Panc1 (cell line): ENCODE data around the gene FSD1. TPM values are rescaled to one million over a fixed set of nuclear protein-coding genes. Genes with fewer than 3 reads are reported as not detected.

ENCODE experiments used
- ATAC-seq: fragments of 200-7000 bp; cut with Tn5 transposase; 2 replicates; pipeline ENCODE4 v1.9.1; 2020; ENCODE audit warnings: mild to moderate bottlenecking, moderate library complexity
- BruUV-seq: library from RNA; stranded (reverse); fragments of 400-500 nt; replicated peaks from 2 replicates; lab custom pipeline; 2021; lab: Mats Ljungman, UMichigan
- CTCF ChIA-PET: fragments of 300-600 bp; sonication (Branson Sonifier 250); formaldehyde crosslinking; loops from one replicate; lab custom pipeline; 2022; ENCODE audit warnings: antibody characterized with exemption; lab: Charles Lee
- POLR2A ChIA-PET: fragments of 300-600 bp; sonication (Branson Sonifier 250); formaldehyde crosslinking; loops from one replicate; lab custom pipeline; 2022; ENCODE audit warnings: antibody characterized with exemption; lab: Charles Lee
- DNase-seq: peaks from one replicate; pipeline ENCODE4 v3.0.0-alpha.2; 2010; ENCODE audit warnings: low read depth, low spot score
- H3K27ac ChIP-seq: 2 replicates; pipeline ENCODE4 v1.5.1; 2011; ENCODE audit warnings: mild to moderate bottlenecking, low read length, inconsistent platforms
- H3K27me3 ChIP-seq: fragments of 200-500 bp; sonication (Bioruptor generic); 2 replicates; pipeline ENCODE4 v1.6.0; 2014; ENCODE audit warnings: low read length, inconsistent platforms; ENCODE audit not compliant: control insufficient read depth, insufficient read depth
- H3K36me3 ChIP-seq: fragments of 200-500 bp; sonication (Bioruptor generic); 2 replicates; pipeline ENCODE4 v1.5.1; 2014; ENCODE audit warnings: inconsistent platforms, mild to moderate bottlenecking, low read length, moderate library complexity; ENCODE audit not compliant: control insufficient read depth, insufficient read depth
- H3K4me1 ChIP-seq: 2 replicates; pipeline ENCODE4 v1.5.1; 2011; ENCODE audit warnings: inconsistent platforms, mild to moderate bottlenecking, low read length, moderate library complexity; ENCODE audit not compliant: control insufficient read depth, insufficient read depth
- H3K4me3 ChIP-seq, 2 experiments: 2 replicates each; pipeline ENCODE4 v1.5.1; 2011 to 2012; ENCODE audit warnings: low read depth in 2 of 2, low read length in 2 of 2, mild to moderate bottlenecking in 2 of 2, inconsistent platforms in 1 of 2, moderate library complexity in 1 of 2
- H3K9me3 ChIP-seq: fragments of 200-500 bp; sonication (Bioruptor generic); 2 replicates; pipeline ENCODE4 v1.5.1; 2014; ENCODE audit warnings: low read depth, mild to moderate bottlenecking, inconsistent platforms, low read length, moderate library complexity; ENCODE audit not compliant: control insufficient read depth, insufficient read depth
- CTCF ChIP-seq: fragments of 450-650 bp; IDR thresholded peaks from 2 replicates; pipeline ENCODE4 v1.5.1; 2017; ENCODE audit warnings: mild to moderate bottlenecking
- POLR2AphosphoS5 ChIP-seq: IDR thresholded peaks from 2 replicates; pipeline ENCODE4 v1.6.1; 2012; ENCODE audit warnings: mild to moderate bottlenecking, low read depth, low read length, moderate library complexity
- SIN3A ChIP-seq: IDR thresholded peaks from 2 replicates; pipeline ENCODE4 v1.6.1; 2012; ENCODE audit warnings: low read depth, mild to moderate bottlenecking, low read length, moderate library complexity, borderline replicate concordance; ENCODE audit not compliant: insufficient read depth
- TCF7L2 ChIP-seq: IDR thresholded peaks from 2 replicates; pipeline ENCODE4 v1.6.1; 2011; ENCODE audit warnings: mild to moderate bottlenecking, low read depth, low read length, inconsistent platforms
- in situ Hi-C: cut with HindIII; loops from 2 replicates; pipeline ENCODE4 v1.10.0; 2016; ENCODE audit warnings: low sequenced_read_pairs, low pct_unique_long_range_greater_than_20kb
- intact Hi-C: fragments of 100-400 bp; cut with micrococcal nuclease; formaldehyde crosslinking; loops from one replicate; pipeline ENCODE4 v1.10.0; 2022; ENCODE audit not compliant: unreplicated experiment
- total RNA-seq: library from RNA; stranded (reverse); gene quantifications from one replicate; pipeline ENCODE4 v1.2.1, GENCODE V29; 2021; ENCODE audit not compliant: unreplicated experiment
- TF ChIP-seq, protein P1 (sequence below), 2 experiments: IDR thresholded peaks; 2 replicates each; pipeline ENCODE4 v1.6.1; 2011 to 2012; ENCODE audit warnings: low read depth in 2 of 2, control low read depth in 1 of 2, low read length in 1 of 2, mild to moderate bottlenecking in 1 of 2, moderate library complexity in 1 of 2; ENCODE audit not compliant: insufficient read depth in 1 of 2

Gene FSD1
- total RNA-seq, 1 experiment from 2014 or later, result 12.1 TPM

GRCh38 chr19:4322942-4323665 is 18.7 kb downstream of the FSD1 start:
- ATAC-seq, result peak; percentile 66
- H3K36me3 ChIP-seq, result no peaks in the 10 kb centered on the region
- TF ChIP-seq TCF7L2, result no peak
- no peak overlapping the region for H3K4me3 ChIP-seq
- in situ Hi-C loops, result no loop called here
- POLR2A ChIA-PET, result no interaction called here
- intact Hi-C loops, result no loop called here
- H3K27ac ChIP-seq, result no peak overlapping the region
- no TSS peak for BruUV-seq
- no peaks in the 10 kb centered on the region for H3K27me3 ChIP-seq
- CTCF ChIA-PET, result no interaction called here
- no peaks in the 10 kb centered on the region for H3K4me1 ChIP-seq
- DNase-seq, result no peak
- no peaks in the 10 kb centered on the region for H3K9me3 ChIP-seq

DNA sequence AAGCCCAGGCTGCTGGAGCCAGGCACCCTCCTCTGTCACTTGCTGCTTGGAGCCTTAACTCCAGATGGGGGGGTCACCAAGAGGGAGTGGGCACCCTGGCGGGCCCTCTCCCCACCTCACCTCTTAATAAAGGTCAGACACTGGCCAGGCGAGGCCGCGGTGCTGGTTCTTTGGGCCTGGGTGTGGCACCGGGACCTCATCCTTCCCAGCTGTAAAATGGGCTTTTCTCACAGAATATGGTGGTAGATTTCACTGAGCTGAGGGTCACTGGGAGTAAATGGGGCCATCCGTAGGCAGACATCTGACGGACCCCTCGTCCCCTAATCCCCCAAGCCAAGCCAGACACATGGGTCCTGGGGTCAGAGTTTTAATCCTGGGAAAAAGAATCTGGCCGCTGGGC is 19.3 kb downstream of the FSD1 start:
- Histone ChIP-seq H3K9me3 (no peaks in the 10 kb centered on the region), H3K36me3 (no peaks in the 10 kb centered on the region), H3K27ac (no peak overlapping the region), H3K4me3 (no peak overlapping the region), H3K4me1 (no peaks in the 10 kb centered on the region), H3K27me3 (no peaks in the 10 kb centered on the region)
- ATAC-seq, result no peak
- in situ Hi-C loops (no loop called here), intact Hi-C loops (no loop called here)
- no TSS peak for BruUV-seq
- DNase-seq, result no peak
- ChIA-PET POLR2A (interaction anchor here (0.6 kb wide), 1 partner anchor 8 kb away, joined by 3 read pairs; no protein-coding TSS in a partner anchor), CTCF (interaction anchor here (0.5 kb wide), 1 partner anchor 30 kb away, joined by 3 read pairs; no protein-coding TSS in a partner anchor)
- TF ChIP-seq POLR2AphosphoS5, result no peak

DNA sequence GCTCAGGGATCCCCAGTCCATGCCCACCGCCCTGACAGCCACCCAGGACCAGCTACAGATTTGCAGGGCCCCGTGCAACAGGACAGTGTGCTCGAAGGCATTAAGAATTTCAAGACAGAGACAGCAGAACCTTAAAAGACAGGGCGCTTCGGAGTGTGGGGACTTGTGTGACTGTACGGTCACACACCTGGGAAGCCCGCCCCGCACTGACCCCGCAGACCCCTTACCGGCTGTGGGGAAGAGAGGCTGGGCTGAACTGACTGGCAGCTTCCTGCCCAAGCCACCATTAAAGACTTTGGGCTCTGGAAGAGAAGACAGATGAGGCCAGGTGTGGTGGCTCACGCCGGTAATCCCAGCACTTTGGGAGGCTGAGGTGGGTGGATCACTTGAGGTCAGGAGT is 19.8 kb downstream of the FSD1 start:
- in situ Hi-C loops, result no loop called here
- TF ChIP-seq POLR2AphosphoS5, result no peak
- TF ChIP-seq, protein P1, sequence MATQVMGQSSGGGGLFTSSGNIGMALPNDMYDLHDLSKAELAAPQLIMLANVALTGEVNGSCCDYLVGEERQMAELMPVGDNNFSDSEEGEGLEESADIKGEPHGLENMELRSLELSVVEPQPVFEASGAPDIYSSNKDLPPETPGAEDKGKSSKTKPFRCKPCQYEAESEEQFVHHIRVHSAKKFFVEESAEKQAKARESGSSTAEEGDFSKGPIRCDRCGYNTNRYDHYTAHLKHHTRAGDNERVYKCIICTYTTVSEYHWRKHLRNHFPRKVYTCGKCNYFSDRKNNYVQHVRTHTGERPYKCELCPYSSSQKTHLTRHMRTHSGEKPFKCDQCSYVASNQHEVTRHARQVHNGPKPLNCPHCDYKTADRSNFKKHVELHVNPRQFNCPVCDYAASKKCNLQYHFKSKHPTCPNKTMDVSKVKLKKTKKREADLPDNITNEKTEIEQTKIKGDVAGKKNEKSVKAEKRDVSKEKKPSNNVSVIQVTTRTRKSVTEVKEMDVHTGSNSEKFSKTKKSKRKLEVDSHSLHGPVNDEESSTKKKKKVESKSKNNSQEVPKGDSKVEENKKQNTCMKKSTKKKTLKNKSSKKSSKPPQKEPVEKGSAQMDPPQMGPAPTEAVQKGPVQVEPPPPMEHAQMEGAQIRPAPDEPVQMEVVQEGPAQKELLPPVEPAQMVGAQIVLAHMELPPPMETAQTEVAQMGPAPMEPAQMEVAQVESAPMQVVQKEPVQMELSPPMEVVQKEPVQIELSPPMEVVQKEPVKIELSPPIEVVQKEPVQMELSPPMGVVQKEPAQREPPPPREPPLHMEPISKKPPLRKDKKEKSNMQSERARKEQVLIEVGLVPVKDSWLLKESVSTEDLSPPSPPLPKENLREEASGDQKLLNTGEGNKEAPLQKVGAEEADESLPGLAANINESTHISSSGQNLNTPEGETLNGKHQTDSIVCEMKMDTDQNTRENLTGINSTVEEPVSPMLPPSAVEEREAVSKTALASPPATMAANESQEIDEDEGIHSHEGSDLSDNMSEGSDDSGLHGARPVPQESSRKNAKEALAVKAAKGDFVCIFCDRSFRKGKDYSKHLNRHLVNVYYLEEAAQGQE (IDR thresholded peaks at IDR 0.05; ENCODE audit: insufficient read depth in 1 of 2, low read depth in 2 of 2, low read length in 1 of 2), result no peak
- no peak for TF ChIP-seq SIN3A
- no peak for TF ChIP-seq CTCF
- TF ChIP-seq TCF7L2, result no peak
- Histone ChIP-seq H3K36me3 (no peaks in the 10 kb centered on the region), H3K27me3 (no peaks in the 10 kb centered on the region), H3K4me1 (no peaks in the 10 kb centered on the region), H3K27ac (no peak overlapping the region), H3K4me3 (no peak overlapping the region), H3K9me3 (no peaks in the 10 kb centered on the region)
- DNase-seq (no peak), ATAC-seq (no peak)
- ChIA-PET CTCF (interaction anchor here (0.5 kb wide), 1 partner anchor 31 kb away, joined by 3 read pairs; no protein-coding TSS in a partner anchor), POLR2A (interaction anchor here (0.6 kb wide), 1 partner anchor 9 kb away, joined by 3 read pairs; no protein-coding TSS in a partner anchor)
- intact Hi-C loops, result no loop called here
- BruUV-seq, result no TSS peak
